Astrocyte (in vitro differentiated cells and primary cell): ENCODE results near the gene NUP98. TPM values are rescaled to one million over a fixed set of nuclear protein-coding genes. Genes with fewer than 3 reads are reported as not detected.
A peak's percentile ranks its signal among the peaks of the same experiment; 100 is the strongest.

Experiments
- DNase-seq: peaks from one replicate; pipeline ENCODE4 v3.0.0-alpha.2; 2010; ENCODE audit warnings: low read depth
- FAIRE-seq: peaks from 2 replicates; lab custom pipeline; 2011; peaks lifted over from hg19 to GRCh38; lab: Jason Lieb, UNC
- H2AFZ ChIP-seq: 2 replicates; pipeline ENCODE4 v1.6.0; 2012; ENCODE audit warnings: low read depth, low read length, inconsistent platforms
- H3K27ac ChIP-seq: 2 replicates; pipeline ENCODE4 v1.5.1; 2011; ENCODE audit warnings: low read depth, low read length, inconsistent platforms
- H3K27me3 ChIP-seq: 2 replicates; pipeline ENCODE4 v1.6.0; 2011; ENCODE audit warnings: low read length, inconsistent platforms; ENCODE audit not compliant: insufficient read depth
- H3K36me3 ChIP-seq: 2 replicates; pipeline ENCODE4 v1.5.1; 2011; ENCODE audit warnings: low read length, inconsistent platforms; ENCODE audit not compliant: insufficient read depth
- H3K4me1 ChIP-seq: 2 replicates; pipeline ENCODE4 v1.5.1; 2011; ENCODE audit warnings: low read length, inconsistent platforms; ENCODE audit not compliant: insufficient read depth
- H3K4me2 ChIP-seq: 2 replicates; pipeline ENCODE4 v1.6.0; 2012; ENCODE audit warnings: low read length, inconsistent platforms
- H3K4me3 ChIP-seq: 2 replicates; pipeline ENCODE4 v1.5.1; 2011; ENCODE audit warnings: low read depth, mild to moderate bottlenecking, low read length, inconsistent platforms; ENCODE audit not compliant: insufficient read depth
- H3K79me2 ChIP-seq: 2 replicates; pipeline ENCODE4 v1.6.0; 2012; ENCODE audit warnings: mild to moderate bottlenecking, low read length, inconsistent platforms; ENCODE audit not compliant: insufficient read depth
- H3K9ac ChIP-seq: 2 replicates; pipeline ENCODE4 v1.6.0; 2012; ENCODE audit warnings: mild to moderate bottlenecking, low read length, inconsistent platforms
- H3K9me3 ChIP-seq: 2 replicates; pipeline ENCODE4 v1.5.1; 2012; ENCODE audit warnings: low read depth, mild to moderate bottlenecking, low read length, inconsistent platforms; ENCODE audit not compliant: insufficient read depth
- H4K20me1 ChIP-seq: 2 replicates; pipeline ENCODE4 v1.6.0; 2012; ENCODE audit warnings: low read length, inconsistent platforms; ENCODE audit not compliant: insufficient read depth
- H3K27ac Mint-ChIP-seq: one replicate; pipeline ENCODE4 v1.8.0; 2021; ENCODE audit warnings: mild to moderate bottlenecking, mixed read lengths; ENCODE audit not compliant: unreplicated experiment
- H3K27me3 Mint-ChIP-seq: one replicate; pipeline ENCODE4 v1.8.0; 2021; ENCODE audit warnings: low read depth, mixed read lengths; ENCODE audit not compliant: unreplicated experiment
- H3K36me3 Mint-ChIP-seq: one replicate; pipeline ENCODE4 v1.8.0; 2021; ENCODE audit warnings: low read depth, mixed read lengths; ENCODE audit not compliant: unreplicated experiment
- H3K4me1 Mint-ChIP-seq: one replicate; pipeline ENCODE4 v1.8.0; 2021; ENCODE audit warnings: low read depth, mixed read lengths; ENCODE audit not compliant: unreplicated experiment
- H3K4me3 Mint-ChIP-seq: one replicate; pipeline ENCODE4 v1.8.0; 2021; ENCODE audit warnings: mild to moderate bottlenecking, moderate library complexity, mixed read lengths; ENCODE audit not compliant: unreplicated experiment
- H3K9me3 Mint-ChIP-seq: one replicate; pipeline ENCODE4 v1.8.0; 2021; ENCODE audit warnings: mild to moderate bottlenecking, mixed read lengths; ENCODE audit not compliant: unreplicated experiment
- EZH2 ChIP-seq: IDR thresholded peaks from 2 replicates; pipeline ENCODE4 v1.6.1; 2012; ENCODE audit warnings: mild to moderate bottlenecking, low read length, inconsistent platforms; ENCODE audit not compliant: insufficient read depth
- total RNA-seq: library from RNA; stranded (reverse); gene quantifications from 2 replicates; pipeline ENCODE4 v1.2.1, GENCODE V29; 2021
- TF ChIP-seq, protein P1 (sequence below): IDR thresholded peaks from 2 replicates; pipeline ENCODE4 v1.5.1; 2011; ENCODE audit warnings: low read depth, mild to moderate bottlenecking, inconsistent platforms, low read length, moderate library complexity; ENCODE audit not compliant: insufficient read depth

Gene NUP98
- total RNA-seq, 1 donor from 2014 or later, result 81.2 TPM

DNA sequence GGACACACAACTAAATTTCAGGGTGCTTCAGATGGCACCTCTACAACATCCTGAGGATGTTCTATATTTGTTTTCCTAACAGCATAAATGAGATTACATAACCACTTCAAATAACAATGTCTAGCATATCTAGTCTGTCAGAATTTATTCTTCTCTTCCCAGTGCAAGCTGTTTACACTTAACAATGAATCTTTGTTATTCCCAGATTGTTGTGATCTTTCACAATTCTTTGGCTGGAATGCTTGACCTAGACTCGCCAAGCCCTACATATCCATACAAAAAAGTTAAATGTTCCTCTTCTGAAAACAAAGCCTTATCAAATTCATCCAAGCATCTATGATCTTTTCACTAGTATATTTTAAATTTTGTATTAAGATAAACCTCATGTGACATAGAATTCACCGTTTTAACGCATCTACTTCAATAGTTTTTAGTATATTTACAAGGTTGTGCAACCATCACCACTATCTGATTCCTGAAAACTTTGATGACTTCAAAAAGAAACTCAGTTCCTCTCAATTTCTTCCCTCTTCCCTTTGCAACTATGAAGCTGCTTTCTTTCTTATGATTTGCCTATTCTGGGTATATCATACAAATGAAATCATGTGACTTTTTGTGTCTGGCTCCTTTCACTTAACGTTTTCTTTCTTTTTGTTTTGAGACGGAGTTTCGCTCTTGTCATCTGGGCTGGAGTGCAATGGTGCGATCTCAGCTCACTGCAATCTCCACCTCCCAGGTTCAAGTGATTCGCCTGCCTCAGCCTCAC, 64.5 kb downstream of the NUP98 start:
- no peaks in the 10 kb centered on the region for H3K4me1 Mint-ChIP-seq
- Histone ChIP-seq H3K4me1 (no peaks in the 10 kb centered on the region), H3K4me3 (no peak overlapping the region), H2AFZ (no peak overlapping the region), H3K27me3 (no peaks in the 10 kb centered on the region), H3K9me3 (no peaks in the 10 kb centered on the region), H3K4me2 (no peak overlapping the region), H3K79me2 (peaks cover 12% of the 10 kb centered on the region), H4K20me1 (no peaks in the 10 kb centered on the region), H3K9ac (no peak overlapping the region), H3K36me3 (peaks cover 42% of the 10 kb centered on the region), H3K27ac (no peak overlapping the region)
- FAIRE-seq (no peak), DNase-seq (no peak)
- H3K27me3 Mint-ChIP-seq, result no peaks in the 10 kb centered on the region
- H3K4me3 Mint-ChIP-seq, result no peak overlapping the region
- no peak for TF ChIP-seq EZH2
- TF ChIP-seq, protein P1, sequence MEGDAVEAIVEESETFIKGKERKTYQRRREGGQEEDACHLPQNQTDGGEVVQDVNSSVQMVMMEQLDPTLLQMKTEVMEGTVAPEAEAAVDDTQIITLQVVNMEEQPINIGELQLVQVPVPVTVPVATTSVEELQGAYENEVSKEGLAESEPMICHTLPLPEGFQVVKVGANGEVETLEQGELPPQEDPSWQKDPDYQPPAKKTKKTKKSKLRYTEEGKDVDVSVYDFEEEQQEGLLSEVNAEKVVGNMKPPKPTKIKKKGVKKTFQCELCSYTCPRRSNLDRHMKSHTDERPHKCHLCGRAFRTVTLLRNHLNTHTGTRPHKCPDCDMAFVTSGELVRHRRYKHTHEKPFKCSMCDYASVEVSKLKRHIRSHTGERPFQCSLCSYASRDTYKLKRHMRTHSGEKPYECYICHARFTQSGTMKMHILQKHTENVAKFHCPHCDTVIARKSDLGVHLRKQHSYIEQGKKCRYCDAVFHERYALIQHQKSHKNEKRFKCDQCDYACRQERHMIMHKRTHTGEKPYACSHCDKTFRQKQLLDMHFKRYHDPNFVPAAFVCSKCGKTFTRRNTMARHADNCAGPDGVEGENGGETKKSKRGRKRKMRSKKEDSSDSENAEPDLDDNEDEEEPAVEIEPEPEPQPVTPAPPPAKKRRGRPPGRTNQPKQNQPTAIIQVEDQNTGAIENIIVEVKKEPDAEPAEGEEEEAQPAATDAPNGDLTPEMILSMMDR, result no peak
- no peaks in the 10 kb centered on the region for H3K9me3 Mint-ChIP-seq
- H3K27ac Mint-ChIP-seq, result no peak overlapping the region
- H3K36me3 Mint-ChIP-seq, result peaks cover 11% of the 10 kb centered on the region

DNA sequence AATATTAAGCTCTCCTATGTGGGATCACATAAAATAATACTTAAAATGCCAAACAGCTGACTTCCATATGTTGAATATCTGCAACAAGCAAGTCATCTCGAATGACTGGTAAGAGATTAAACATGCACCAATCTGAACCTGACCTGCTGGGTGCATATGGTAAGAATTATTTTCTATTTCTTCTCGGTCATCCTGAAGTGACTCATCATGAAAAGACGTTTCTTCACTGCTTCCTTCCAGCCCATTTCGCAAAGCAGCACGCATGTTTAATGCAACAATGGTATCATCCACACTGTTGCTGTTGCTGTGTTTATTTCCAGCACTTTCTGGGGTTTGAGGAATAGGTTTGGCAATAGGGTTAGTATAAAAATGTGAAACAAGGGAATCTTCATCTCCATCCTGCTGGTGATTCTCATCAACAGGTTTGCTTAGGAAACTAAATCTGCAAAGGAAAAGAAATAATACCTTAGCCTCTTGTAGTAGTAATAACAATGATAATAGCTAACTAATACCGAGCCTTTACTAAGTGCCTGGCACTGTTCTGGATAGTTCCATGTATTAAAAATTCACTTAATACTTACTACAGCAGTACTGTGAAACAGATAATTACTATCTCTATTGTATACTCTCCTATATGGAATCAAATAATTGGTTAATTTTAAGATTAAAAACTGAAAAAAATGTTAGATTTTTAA, 74.2 kb downstream of the NUP98 start:
- Mint-ChIP-seq H3K4me3 (no peak overlapping the region), H3K4me1 (peaks cover 2% of the 10 kb centered on the region), H3K36me3 (peaks cover 16% of the 10 kb centered on the region), H3K9me3 (no peaks in the 10 kb centered on the region), H3K27me3 (no peaks in the 10 kb centered on the region), H3K27ac (no peak overlapping the region)
- FAIRE-seq (peak; percentile 71), DNase-seq (peak; percentile 95)
- Histone ChIP-seq H3K4me2 (peak overlapping the region; percentile 65), H3K4me3 (no peak overlapping the region), H4K20me1 (no peaks in the 10 kb centered on the region), H2AFZ (no peak overlapping the region), H3K36me3 (peaks cover 49% of the 10 kb centered on the region), H3K9ac (peak overlapping the region; percentile 68), H3K27ac (peak overlapping the region; percentile 91), H3K27me3 (no peaks in the 10 kb centered on the region), H3K79me2 (peaks cover 5% of the 10 kb centered on the region), H3K9me3 (no peaks in the 10 kb centered on the region), H3K4me1 (peaks cover 11% of the 10 kb centered on the region)
- no peak for TF ChIP-seq EZH2
- TF ChIP-seq, protein P1, result no peak
